H1 (cell line): ENCODE data around the gene NTRK2. TPM values are rescaled to one million over a fixed set of nuclear protein-coding genes. Genes with fewer than 3 reads are reported as not detected.

Source experiments
- CTCF ChIA-PET: fragments of 300-600 bp; sonication (Branson Sonifier 250); formaldehyde crosslinking; loops from one replicate; lab custom pipeline; 2021; ENCODE audit not compliant: partially characterized antibody; lab: Charles Lee
- POLR2A ChIA-PET: fragments of 300-600 bp; sonication (Branson Sonifier 250); formaldehyde crosslinking; loops from one replicate; lab custom pipeline; 2021; ENCODE audit warnings: inconsistent platforms; ENCODE audit not compliant: partially characterized antibody; lab: Charles Lee
- DNase-seq, 2 experiments: peaks; one replicate each; pipeline versions ENCODE4 v3.0.0 to v3.0.0-alpha.2; 2010 to 2022; ENCODE audit warnings: low spot score in 2 of 2, low read depth in 1 of 2, mixed read lengths in 1 of 2
- FAIRE-seq: peaks from 2 replicates; lab custom pipeline; 2011; peaks lifted over from hg19 to GRCh38; lab: Jason Lieb, UNC
- H2AFZ ChIP-seq: 2 replicates; pipeline ENCODE4 v1.8.1; 2012; ENCODE audit warnings: low read length, inconsistent platforms
- H2AK5ac ChIP-seq: 2 replicates; pipeline ENCODE4 v1.6.1; 2013; ENCODE audit warnings: low read depth, low read length
- H2BK120ac ChIP-seq: replicated peaks from 2 replicates; pipeline ENCODE3; 2013; ENCODE audit warnings: low read depth, low read length, inconsistent platforms
- H2BK12ac ChIP-seq: 2 replicates; pipeline ENCODE4 v1.6.1; 2013; ENCODE audit warnings: low read depth, low read length
- H2BK15ac ChIP-seq: 2 replicates; pipeline ENCODE4 v1.6.1; 2013; ENCODE audit warnings: low read length
- H2BK20ac ChIP-seq: 2 replicates; pipeline ENCODE4 v1.6.1; 2013; ENCODE audit warnings: low read length
- H2BK5ac ChIP-seq: 2 replicates; pipeline ENCODE4 v1.6.1; 2013; ENCODE audit warnings: low read depth, low read length
- H3K14ac ChIP-seq: 2 replicates; pipeline ENCODE4 v1.6.1; 2013; ENCODE audit warnings: inconsistent platforms; ENCODE audit not compliant: insufficient read length
- H3K18ac ChIP-seq: 2 replicates; pipeline ENCODE4 v1.6.1; 2013; ENCODE audit warnings: low read length; ENCODE audit errors: extremely low read depth
- H3K23ac ChIP-seq: 2 replicates; pipeline ENCODE4 v1.6.1; 2013; ENCODE audit warnings: inconsistent platforms; ENCODE audit not compliant: insufficient read length
- H3K23me2 ChIP-seq: 2 replicates; pipeline ENCODE4 v1.6.1; 2013; ENCODE audit warnings: low read depth, low read length
- H3K27ac ChIP-seq: 2 replicates; pipeline ENCODE4 v1.6.1; 2011; ENCODE audit warnings: low read depth, low read length, inconsistent platforms
- H3K27me3 ChIP-seq, 4 experiments: replicated peaks in 1 of 4; 1 replicate in 1 of 4; 2 replicates in 3 of 4; pipeline versions ENCODE4 v1.6.1 to v1.8.1; 2011 to 2013; ENCODE audit warnings: low read length in 3 of 4, mild to moderate bottlenecking in 3 of 4, inconsistent platforms in 2 of 4, mixed read lengths in 2 of 4, moderate library complexity in 1 of 4; ENCODE audit not compliant: control insufficient read depth in 3 of 4, insufficient read depth in 3 of 4; ENCODE audit errors: extremely low read depth in 1 of 4
- H3K36me3 ChIP-seq, 4 experiments: 2 replicates each; pipeline versions ENCODE4 v1.6.1 to v1.8.1; 2011 to 2013; ENCODE audit warnings: mild to moderate bottlenecking in 4 of 4, low read length in 3 of 4, moderate library complexity in 2 of 4, control low read depth in 1 of 4, inconsistent platforms in 1 of 4; ENCODE audit not compliant: insufficient read depth in 4 of 4, control insufficient read depth in 2 of 4
- H3K4ac ChIP-seq: replicated peaks from 2 replicates; pipeline ENCODE3; 2013; ENCODE audit warnings: low read length, low read depth, mixed read lengths, inconsistent platforms; ENCODE audit not compliant: insufficient read length
- H3K4me1 ChIP-seq, 4 experiments: replicated peaks in 1 of 4; 1 replicate in 1 of 4; 2 replicates in 3 of 4; pipeline versions ENCODE4 v1.6.1 to v1.8.1; 2011 to 2013; ENCODE audit warnings: low read length in 3 of 4, inconsistent platforms in 2 of 4, mixed read lengths in 1 of 4; ENCODE audit not compliant: insufficient read depth in 4 of 4, control insufficient read depth in 3 of 4
- H3K4me2 ChIP-seq, 2 experiments: 2 replicates each; pipeline versions ENCODE4 v1.6.1 to v1.8.1; 2011 to 2013; ENCODE audit warnings: low read depth in 2 of 2, low read length in 2 of 2, control low read depth in 1 of 2, inconsistent platforms in 1 of 2, mild to moderate bottlenecking in 1 of 2; ENCODE audit not compliant: insufficient read depth in 1 of 2
- H3K4me3 ChIP-seq, 4 experiments: fragments of 200-600, 300-600 bp in 1 of 4; sonication (generic), shearing (Covaris generic), sonication (Bioruptor Twin) in 1 of 4; 2 replicates each; pipeline versions ENCODE4 v1.5.1 to v1.8.1; 2011 to 2016; ENCODE audit warnings: low read length in 4 of 4, low read depth in 3 of 4, control low read depth in 2 of 4, inconsistent platforms in 2 of 4, mild to moderate bottlenecking in 2 of 4, mixed read lengths in 1 of 4, moderate library complexity in 1 of 4; ENCODE audit not compliant: insufficient read depth in 2 of 4; ENCODE audit errors: extremely low read depth in 1 of 4
- H3K56ac ChIP-seq: replicated peaks from 2 replicates; pipeline ENCODE3; 2013; ENCODE audit warnings: low read depth, mild to moderate bottlenecking, mixed read lengths, low read length, inconsistent platforms; ENCODE audit not compliant: insufficient read length
- H3K79me1 ChIP-seq: 2 replicates; pipeline ENCODE4 v1.6.1; 2013; ENCODE audit warnings: low read depth, low read length, control low read depth
- H3K79me2 ChIP-seq, 2 experiments: 2 replicates each; pipeline versions ENCODE4 v1.6.1 to v1.8.1; 2012 to 2013; ENCODE audit warnings: low read length in 2 of 2, mild to moderate bottlenecking in 2 of 2, inconsistent platforms in 1 of 2; ENCODE audit not compliant: insufficient read depth in 2 of 2, control insufficient read depth in 1 of 2
- H3K9ac ChIP-seq, 4 experiments: replicated peaks in 1 of 4; 1 replicate in 1 of 4; 2 replicates in 3 of 4; pipeline versions ENCODE4 v1.6.1 to v1.8.1; 2011 to 2013; ENCODE audit warnings: low read depth in 3 of 4, low read length in 3 of 4, control low read depth in 2 of 4, mild to moderate bottlenecking in 2 of 4, moderate library complexity in 2 of 4, inconsistent platforms in 1 of 4; ENCODE audit errors: extremely low read depth in 1 of 4
- H3K9me3 ChIP-seq, 2 experiments: 2 replicates each; pipeline versions ENCODE4 v1.6.1 to v1.8.1; 2012 to 2013; ENCODE audit warnings: mild to moderate bottlenecking in 2 of 2, moderate library complexity in 2 of 2, control low read depth in 1 of 2, inconsistent platforms in 1 of 2, low read depth in 1 of 2, low read length in 1 of 2, mixed read lengths in 1 of 2; ENCODE audit not compliant: insufficient read depth in 2 of 2
- H4K20me1 ChIP-seq, 2 experiments: replicated peaks in 1 of 2; 2 replicates each; pipeline versions ENCODE3 to v1.8.1; 2011 to 2013; ENCODE audit warnings: inconsistent platforms in 2 of 2, low read length in 2 of 2, mild to moderate bottlenecking in 1 of 2; ENCODE audit not compliant: insufficient read depth in 2 of 2, control insufficient read depth in 1 of 2
- H4K5ac ChIP-seq: 2 replicates; pipeline ENCODE4 v1.6.1; 2013; ENCODE audit warnings: low read length, low read depth, mixed read lengths, inconsistent platforms; ENCODE audit not compliant: insufficient read length
- H4K8ac ChIP-seq: 2 replicates; pipeline ENCODE4 v1.8.0; 2013; ENCODE audit warnings: mild to moderate bottlenecking, moderate library complexity, low read length, inconsistent platforms; ENCODE audit not compliant: insufficient read depth; ENCODE audit errors: extremely low read depth
- H4K91ac ChIP-seq: replicated peaks from 2 replicates; pipeline ENCODE3; 2013; ENCODE audit warnings: low read length, mixed read lengths, inconsistent platforms; ENCODE audit not compliant: insufficient read length
- BCL11A ChIP-seq, 2 experiments: IDR thresholded peaks; one replicate each; pipeline ENCODE4 v1.6.1; 2011; ENCODE audit warnings: low read depth in 2 of 2, low read length in 2 of 2, mild to moderate bottlenecking in 2 of 2
- BRCA1 ChIP-seq: IDR thresholded peaks from 2 replicates; pipeline ENCODE4 v1.6.1; 2012; ENCODE audit warnings: low read depth, low read length, improper control_type of control experiment
- CBX8 ChIP-seq: fragments of 300-800, 300-1000 bp; sonication (generic); IDR thresholded peaks from 2 replicates; pipeline ENCODE4 v1.7.1; 2016; ENCODE audit warnings: low read depth, low read length, borderline replicate concordance
- CTBP2 ChIP-seq: IDR thresholded peaks from 2 replicates; pipeline ENCODE4 v1.7.0; 2011; ENCODE audit warnings: borderline replicate concordance, mild to moderate bottlenecking, moderate library complexity, mixed read lengths, low read length; ENCODE audit not compliant: insufficient read depth, insufficient read length
- CTCF ChIP-seq, 3 experiments: IDR thresholded peaks; 1 replicate in 2 of 3; 2 replicates in 1 of 3; pipeline versions ENCODE4 v1.5.1 to v1.6.1; 2011; ENCODE audit warnings: low read length in 3 of 3, mild to moderate bottlenecking in 3 of 3, inconsistent platforms in 2 of 3, low read depth in 1 of 3, moderate library complexity in 1 of 3; ENCODE audit not compliant: insufficient read depth in 1 of 3; ENCODE audit errors: control extremely low read depth in 1 of 3
- PHF8 ChIP-seq: fragments of 200-600 bp; sonication (generic); conservative IDR thresholded peaks from 2 replicates; pipeline ENCODE4 v1.7.1; 2012; ENCODE audit warnings: low read depth, mild to moderate bottlenecking, inconsistent platforms, low read length, moderate library complexity
- POLR2AphosphoS5 ChIP-seq: IDR thresholded peaks from 2 replicates; pipeline ENCODE4 v1.6.1; 2011; ENCODE audit warnings: low read depth, low read length
- RNF2 ChIP-seq: fragments of 200-900, 300-1000 bp; sonication (generic); IDR thresholded peaks from 2 replicates; pipeline ENCODE4 v1.7.1; 2016; ENCODE audit warnings: borderline replicate concordance, low read depth, mild to moderate bottlenecking, antibody characterized with exemption, low read length; ENCODE audit not compliant: poor library complexity, severe bottlenecking; ENCODE audit errors: missing control alignments
- TAF1 ChIP-seq: IDR thresholded peaks from 2 replicates; pipeline ENCODE4 v1.6.1; 2011; ENCODE audit warnings: mild to moderate bottlenecking, low read depth, low read length
- WGBS, 2 experiments: shearing (Covaris generic) in 1 of 2; methylation state at CpG; one replicate each; pipeline versions ENCODE4 v1.1.6 to v1.1.7; 2013 to 2015; ENCODE audit warnings: low lambda C conversion rate in 2 of 2, mixed read lengths in 2 of 2, inconsistent platforms in 1 of 2, low coverage in 1 of 2, missing lambda C conversion rate in 1 of 2; ENCODE audit not compliant: insufficient replicate concordance in 2 of 2, insufficient coverage in 1 of 2, insufficient read length in 1 of 2; ENCODE audit errors: extremely low coverage in 1 of 2, missing lambda C conversion rate in 1 of 2; 5-methylcytosine and 5-hydroxymethylcytosine counted together
- polyA plus RNA-seq, 7 experiments: library from polyadenylated mRNA; depleted of rRNA in 3 of 7; stranded (reverse) in 5 of 7; unstranded in 2 of 7; fragments of >200 nt in 5 of 7; fragments of 200-250 nt in 2 of 7; gene quantifications; 1 replicate in 5 of 7; 2 replicates in 1 of 7; 4 replicates in 1 of 7; pipeline versions ENCODE4 v1.2.1 to v1.2.3, GENCODE V29; 2011 to 2013; ENCODE audit warnings: missing spikeins in 2 of 7, mixed read lengths in 2 of 7
- total RNA-seq: library from RNA; stranded (reverse); fragmentation: NEBNext Ultra II Directional; extraction: Animal tissue kit (Norgen Biotek cat#: 25700); gene quantifications from 2 replicates; pipeline ENCODE4 v1.2.1, GENCODE V29; 2021

NTRK2 gene
- total and polyA plus RNA-seq, 2 of the 8 experiments (the other 6 are each of a cell fraction or from before 2014, with no cell fraction given), result 0.03 to 0.04 TPM

DNA sequence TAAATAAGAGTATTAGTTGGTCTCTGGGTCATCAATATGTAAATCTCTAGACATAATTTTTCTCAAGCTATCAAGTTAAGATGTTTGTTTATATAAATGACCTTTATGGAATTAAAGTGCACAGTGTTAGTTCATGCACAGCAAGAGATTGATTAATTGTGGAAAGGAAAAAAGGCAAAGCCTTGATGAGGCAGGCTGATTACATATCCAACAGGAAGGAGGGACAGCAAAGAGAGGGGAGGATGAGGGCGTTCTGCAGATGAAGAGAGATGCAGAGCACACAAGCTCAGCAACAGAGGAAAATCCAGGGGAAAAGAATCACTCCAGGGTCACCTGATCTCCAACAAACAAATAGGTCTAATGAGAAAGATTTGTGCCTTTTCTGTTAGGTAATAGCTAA lies 16.5 kb downstream of the NTRK2 start:
- no peak for FAIRE-seq
- TF ChIP-seq BRCA1 (no peak), CTBP2 (no peak), POLR2AphosphoS5 (no peak), BCL11A (IDR thresholded peaks at IDR 0.05; ENCODE audit: low read depth in 2 of 2, low read length in 2 of 2) (no peak), PHF8 (no peak), TAF1 (no peak), CBX8 (no peak), RNF2 (no peak), CTCF (IDR thresholded peaks at IDR 0.05; ENCODE audit: control extremely low read depth in 1 of 3, insufficient read depth in 1 of 3, low read depth in 1 of 3, low read length in 3 of 3) (no peak)

More for the DNA sequence above, 16.5 kb downstream of the NTRK2 start:
- Histone ChIP-seq H3K27ac (no peak overlapping the region), H3K4ac (no peak overlapping the region), H4K8ac (no peak overlapping the region), H3K79me1 (no peaks in the 10 kb centered on the region), H3K18ac (no peak overlapping the region), H3K4me3 (no peak overlapping the region), H3K4me2 (no peak overlapping the region), H2BK20ac (no peak overlapping the region), H3K56ac (no peak overlapping the region), H2BK15ac (no peak overlapping the region), H2AFZ (no peak overlapping the region), H4K5ac (no peak overlapping the region), H3K9ac (no peak overlapping the region), H3K27me3 (no peaks in the 10 kb centered on the region), H3K23me2 (no peaks in the 10 kb centered on the region), H2BK120ac (no peak overlapping the region), H3K4me1 (no peaks in the 10 kb centered on the region), H2BK5ac (no peak overlapping the region), H3K36me3 (no peaks in the 10 kb centered on the region), H3K79me2 (no peaks in the 10 kb centered on the region), H4K91ac (no peak overlapping the region), H4K20me1 (no peaks in the 10 kb centered on the region), H3K23ac (no peak overlapping the region), H3K14ac (no peak overlapping the region), H2BK12ac (no peak overlapping the region), H2AK5ac (no peak overlapping the region), H3K9me3 (no peaks in the 10 kb centered on the region)
- WGBS, 2 experiments, result 79% methylated on average over 1 of the region's 1 CpG; no CpG with 5 or more reads in 1 of the 2 experiments
- CTCF ChIA-PET, result no interaction called here
- POLR2A ChIA-PET, result no interaction called here
- DNase-seq, result no peak
